Endothelial cell of umbilical vein (primary cell): ENCODE results near the gene PIK3R4. TPM values are rescaled to one million over a fixed set of nuclear protein-coding genes. Genes with fewer than 3 reads are reported as not detected.

Experiments used
- BruUV-seq: library from RNA; stranded (reverse); fragments of 400-500 nt; replicated peaks from 2 replicates; lab custom pipeline; 2021; lab: Mats Ljungman, UMichigan
- CTCF ChIA-PET: fragments of 300-600, 350-600 bp; sonication (Branson Sonifier 250); formaldehyde crosslinking; loops from one replicate; lab custom pipeline; 2021; ENCODE audit warnings: antibody characterized with exemption, inconsistent platforms; lab: Charles Lee
- POLR2A ChIA-PET: fragments of 300-600, 350-600 bp; sonication (Branson Sonifier 250); formaldehyde crosslinking; loops from one replicate; lab custom pipeline; 2021; ENCODE audit warnings: antibody characterized with exemption, inconsistent platforms; lab: Charles Lee
- DNase-seq: peaks from one replicate; pipeline ENCODE4 v3.0.0-alpha.2; 2011; ENCODE audit warnings: low read depth, low spot score
- FAIRE-seq: peaks from 2 replicates; lab custom pipeline; 2011; peaks lifted over from hg19 to GRCh38; lab: Jason Lieb, UNC
- H2AFZ ChIP-seq: 2 replicates; pipeline ENCODE4 v1.6.0; 2012; ENCODE audit warnings: low read depth, low read length, control low read depth, inconsistent platforms
- H3K27ac ChIP-seq: 2 replicates; pipeline ENCODE4 v1.5.1; 2011; ENCODE audit warnings: low read depth, mild to moderate bottlenecking, control low read depth, low read length, moderate library complexity; ENCODE audit not compliant: insufficient read depth
- H3K27me3 ChIP-seq, 2 experiments: 2 replicates each; pipeline versions ENCODE4 v1.6.0 to v1.6.1; 2011; ENCODE audit warnings: low read length in 2 of 2, mixed read lengths in 1 of 2; ENCODE audit not compliant: control insufficient read depth in 2 of 2, insufficient read depth in 2 of 2
- H3K36me3 ChIP-seq, 2 experiments: 2 replicates in 1 of 2; 3 replicates in 1 of 2; pipeline ENCODE4 v1.5.1; 2011; ENCODE audit warnings: low read length in 2 of 2, mild to moderate bottlenecking in 1 of 2, moderate library complexity in 1 of 2; ENCODE audit not compliant: control insufficient read depth in 2 of 2, insufficient read depth in 2 of 2; ENCODE audit errors: extremely low read depth in 1 of 2
- H3K4me1 ChIP-seq: 3 replicates; pipeline ENCODE4 v1.5.1; 2011; ENCODE audit warnings: mild to moderate bottlenecking, low read length; ENCODE audit not compliant: control insufficient read depth, insufficient read depth; ENCODE audit errors: extremely low read depth
- H3K4me2 ChIP-seq: 2 replicates; pipeline ENCODE4 v1.6.1; 2011; ENCODE audit warnings: low read length, control low read depth, mixed read lengths; ENCODE audit not compliant: insufficient read depth
- H3K4me3 ChIP-seq, 3 experiments: fragments of 200-600 bp in 1 of 3; sonication (generic), shearing (Covaris generic) in 1 of 3; replicated peaks in 1 of 3; 2 replicates each; pipeline ENCODE4 v1.5.1; 2011 to 2016; ENCODE audit warnings: control low read depth in 3 of 3, low read length in 3 of 3, mild to moderate bottlenecking in 2 of 3, inconsistent platforms in 1 of 3, low read depth in 1 of 3, moderate library complexity in 1 of 3; ENCODE audit not compliant: insufficient read depth in 1 of 3
- H3K79me2 ChIP-seq: 2 replicates; pipeline ENCODE4 v1.6.0; 2012; ENCODE audit warnings: low read length, inconsistent platforms; ENCODE audit not compliant: control insufficient read depth, insufficient read depth
- H3K9ac ChIP-seq: replicated peaks from 2 replicates; pipeline ENCODE3; 2011; ENCODE audit warnings: low read length, control low read depth; ENCODE audit not compliant: insufficient read depth; ENCODE audit errors: extremely low read depth
- H3K9me1 ChIP-seq: replicated peaks from 3 replicates; pipeline ENCODE4 v1.6.0; 2011; ENCODE audit warnings: mild to moderate bottlenecking, low read length; ENCODE audit not compliant: control insufficient read depth, insufficient read depth; ENCODE audit errors: extremely low read depth
- H3K9me3 ChIP-seq: replicated peaks from 2 replicates; pipeline ENCODE4 v1.5.1; 2012; ENCODE audit warnings: low read length, inconsistent platforms; ENCODE audit not compliant: control insufficient read depth, insufficient read depth
- H4K20me1 ChIP-seq: replicated peaks from 2 replicates; pipeline ENCODE3; 2011; ENCODE audit warnings: mild to moderate bottlenecking, low read length; ENCODE audit not compliant: control insufficient read depth, insufficient read depth; ENCODE audit errors: extremely low read depth
- CTCF ChIP-seq, 2 donors: IDR thresholded peaks; 1 replicate in 1 of 2; 2 replicates in 1 of 2; pipeline ENCODE4 v1.5.1; 2011; ENCODE audit warnings: low read length in 2 of 2, mild to moderate bottlenecking in 2 of 2, moderate library complexity in 2 of 2, control low read depth in 1 of 2, inconsistent platforms in 1 of 2, low read depth in 1 of 2; ENCODE audit not compliant: insufficient read depth in 1 of 2; ENCODE audit errors: extremely low read depth in 1 of 2
- EZH2 ChIP-seq: IDR thresholded peaks from 2 replicates; pipeline ENCODE4 v1.6.1; 2012; ENCODE audit warnings: borderline replicate concordance, low read depth, mild to moderate bottlenecking, moderate library complexity, low read length, inconsistent platforms; ENCODE audit not compliant: severe bottlenecking
- FOS ChIP-seq: IDR thresholded peaks from 2 replicates; pipeline ENCODE4 v1.6.1; 2011; ENCODE audit warnings: mild to moderate bottlenecking, low read length, moderate library complexity, borderline replicate concordance; ENCODE audit not compliant: insufficient read depth
- GATA2 ChIP-seq: IDR thresholded peaks from 2 replicates; pipeline ENCODE4 v1.7.0; 2011; ENCODE audit warnings: low read depth, mild to moderate bottlenecking, moderate library complexity, mixed read lengths, low read length; ENCODE audit not compliant: insufficient read length, insufficient read depth
- JUN ChIP-seq: IDR thresholded peaks from 2 replicates; pipeline ENCODE4 v1.6.1; 2011; ENCODE audit warnings: borderline replicate concordance, low read depth; ENCODE audit not compliant: insufficient read length, insufficient read depth
- MAX ChIP-seq: IDR thresholded peaks from 2 replicates; pipeline ENCODE4 v1.6.1; 2011; ENCODE audit not compliant: insufficient read depth, insufficient read length
- MYC ChIP-seq: IDR thresholded peaks from one replicate; pipeline ENCODE4 v1.6.1; 2011; ENCODE audit warnings: mild to moderate bottlenecking, low read depth, low read length
- POLR2A ChIP-seq: IDR thresholded peaks from 2 replicates; pipeline ENCODE4 v1.6.1; 2012; ENCODE audit warnings: low read depth, mild to moderate bottlenecking, control low read depth, low read length
- POLR2AphosphoS5 ChIP-seq: IDR thresholded peaks from 2 replicates; pipeline ENCODE4 v1.6.1; 2012; ENCODE audit warnings: low read depth, mild to moderate bottlenecking, control low read depth, low read length, moderate library complexity; ENCODE audit not compliant: insufficient read depth
- dilution Hi-C: fragments of 300-500 bp; cut with MboI; formaldehyde crosslinking; loops from one replicate; pipeline ENCODE4 v1.15.0; 2019; ENCODE audit warnings: low sequenced_read_pairs; ENCODE audit not compliant: extremely low pct_ligation_motif_present
- intact Hi-C: fragments of 100-400 bp; cut with micrococcal nuclease; formaldehyde crosslinking; loops from one replicate; pipeline ENCODE4 v1.10.0; 2022
- polyA plus RNA-seq, 4 experiments: library from polyadenylated mRNA; depleted of rRNA in 3 of 4; stranded (reverse) in 3 of 4; unstranded in 1 of 4; fragments of >200 nt; gene quantifications; 2 replicates each; pipeline versions ENCODE4 v1.2.1 to v1.2.3, GENCODE V29; 2011 to 2012; ENCODE audit warnings: missing spikeins in 1 of 4
- total RNA-seq: library from RNA; stranded (reverse); gene quantifications from 2 replicates; pipeline ENCODE4 v1.2.3, GENCODE V29; 2021

PIK3R4 gene
- total and polyA plus RNA-seq, 2 donors (not counting 3 experiments of a cell fraction or from before 2014, with no cell fraction given) = 23.0 to 43.1 TPM

GRCh38 chr3:130649061-130649654, 97.5 kb downstream of the PIK3R4 start:
- no TSS peak for BruUV-seq
- H2AFZ ChIP-seq = no peak overlapping the region
- no peaks in the 10 kb centered on the region for H3K36me3 ChIP-seq
- TF ChIP-seq POLR2A = no peak
- TF ChIP-seq MAX = no peak
- TF ChIP-seq MYC = no peak
- no peak for TF ChIP-seq JUN
- TF ChIP-seq EZH2 = no peak
- TF ChIP-seq FOS = no peak
- POLR2A ChIA-PET = no interaction called here
- H3K27me3 ChIP-seq = no peaks in the 10 kb centered on the region
- H3K4me1 ChIP-seq = no peaks in the 10 kb centered on the region
- no peaks in the 10 kb centered on the region for H3K79me2 ChIP-seq
- no peak overlapping the region for H3K9ac ChIP-seq
- no peak overlapping the region for H3K27ac ChIP-seq
- CTCF ChIA-PET = no interaction called here
- no peaks in the 10 kb centered on the region for H4K20me1 ChIP-seq
- no peaks in the 10 kb centered on the region for H3K9me1 ChIP-seq
- H3K9me3 ChIP-seq = no peaks in the 10 kb centered on the region
- no peak for DNase-seq
- FAIRE-seq = no peak
- no peak overlapping the region for H3K4me3 ChIP-seq
- H3K4me2 ChIP-seq = no peak overlapping the region
- dilution Hi-C loops (no loop called here), intact Hi-C loops (no loop called here)

GRCh38 chr3:130648293-130648692, 98.3 kb downstream of the PIK3R4 start:
- no TSS peak for BruUV-seq
- Histone ChIP-seq H3K4me3 (no peak overlapping the region), H3K4me1 (no peaks in the 10 kb centered on the region), H3K79me2 (no peaks in the 10 kb centered on the region), H3K36me3 (no peaks in the 10 kb centered on the region), H3K27me3 (no peaks in the 10 kb centered on the region), H4K20me1 (no peaks in the 10 kb centered on the region), H2AFZ (no peak overlapping the region), H3K4me2 (no peak overlapping the region), H3K9me3 (no peaks in the 10 kb centered on the region), H3K9me1 (no peaks in the 10 kb centered on the region), H3K9ac (no peak overlapping the region), H3K27ac (no peak overlapping the region)
- ChIA-PET POLR2A (no interaction called here), CTCF (no interaction called here)
- TF ChIP-seq MYC (no peak), FOS (no peak), JUN (no peak), POLR2AphosphoS5 (no peak), EZH2 (no peak), MAX (no peak), CTCF (IDR thresholded peaks at IDR 0.05; ENCODE audit: extremely low read depth in 1 of 2, insufficient read depth in 1 of 2, low read depth in 1 of 2, low read length in 2 of 2) (no peak), GATA2 (no peak), POLR2A (no peak)
- dilution Hi-C loops = no loop called here
- no peak for FAIRE-seq
- DNase-seq = no peak
- intact Hi-C loops = no loop called here
